Measurements from ENCODE around the gene TLK2.
"Not testable (repeated sequence)": the region's sequence is repeated elsewhere in the genome, so short reads cannot be mapped to it uniquely, and the experiment has no call there.

The TLK2 gene

GRCh38 chr17:62557532-62557931, 78.9 kb downstream of the TLK2 start:
- in situ Hi-C loops (cut with HindIII; ENCODE audit: low sequenced_read_pairs): not testable (repeated sequence)

GRCh38 chr17:62558941-62559340, 80.3 kb downstream of the TLK2 start:
- in situ Hi-C loops (cut with HindIII; ENCODE audit: low sequenced_read_pairs): not testable (repeated sequence)

GRCh38 chr17:62560971-62561370, 82.3 kb downstream of the TLK2 start:
- in situ Hi-C loops (cut with HindIII; ENCODE audit: low sequenced_read_pairs): not testable (repeated sequence)

- in situ Hi-C loops (cut with HindIII; ENCODE audit: low sequenced_read_pairs): no loop called here
Observed at GRCh38 chr17:62562656-62563055, 84.0 kb downstream of the TLK2 start.

DNA sequence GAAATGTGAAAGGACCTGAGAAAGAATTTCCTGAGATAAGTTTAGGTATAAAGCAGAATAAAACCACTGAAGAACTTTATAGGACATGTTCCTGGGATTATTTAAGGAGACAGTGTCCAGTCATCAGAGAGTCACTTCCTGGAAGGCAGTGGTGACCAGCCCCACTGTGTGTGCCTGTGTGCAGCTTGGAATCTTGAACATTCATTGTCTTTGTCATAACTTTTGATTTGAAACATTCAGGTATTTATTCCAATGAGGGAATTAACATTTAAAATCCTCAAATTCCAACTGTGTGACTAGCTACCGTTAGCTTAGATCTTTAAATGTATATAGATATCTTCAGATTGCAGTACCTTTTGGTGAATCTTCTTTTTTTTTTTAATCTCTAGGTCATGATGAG, 87.2 kb downstream of the TLK2 start:
- in situ Hi-C loops (cut with HindIII; ENCODE audit: low sequenced_read_pairs): no loop called here

- in situ Hi-C loops (cut with HindIII; ENCODE audit: low sequenced_read_pairs): no loop called here
Observed at GRCh38 chr17:62566996-62567578, 88.5 kb downstream of the TLK2 start.

DNA sequence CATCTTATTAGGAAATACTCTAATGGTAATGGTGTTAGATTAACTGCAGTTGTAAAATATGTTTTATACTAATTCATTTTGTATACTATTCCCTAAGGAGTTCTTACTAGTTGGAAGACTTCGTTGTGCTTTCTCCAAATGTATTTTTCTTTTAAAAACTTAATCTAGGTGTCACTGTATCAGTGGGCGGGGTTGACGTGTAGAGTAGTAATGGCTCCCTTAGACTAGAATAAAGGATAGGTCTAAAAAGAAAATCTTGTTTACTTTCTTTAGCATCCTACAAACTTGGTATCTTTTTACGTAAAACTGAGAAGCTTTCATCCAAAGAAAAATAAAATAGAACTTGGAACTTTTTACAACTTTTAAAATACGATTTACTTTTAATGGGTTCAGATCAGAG, 93.9 kb downstream of the TLK2 start:
- in situ Hi-C loops (cut with HindIII; ENCODE audit: low sequenced_read_pairs): loop anchor here (5.0 kb wide), 1 partner anchor 35 kb away; no protein-coding TSS in a partner anchor

DNA sequence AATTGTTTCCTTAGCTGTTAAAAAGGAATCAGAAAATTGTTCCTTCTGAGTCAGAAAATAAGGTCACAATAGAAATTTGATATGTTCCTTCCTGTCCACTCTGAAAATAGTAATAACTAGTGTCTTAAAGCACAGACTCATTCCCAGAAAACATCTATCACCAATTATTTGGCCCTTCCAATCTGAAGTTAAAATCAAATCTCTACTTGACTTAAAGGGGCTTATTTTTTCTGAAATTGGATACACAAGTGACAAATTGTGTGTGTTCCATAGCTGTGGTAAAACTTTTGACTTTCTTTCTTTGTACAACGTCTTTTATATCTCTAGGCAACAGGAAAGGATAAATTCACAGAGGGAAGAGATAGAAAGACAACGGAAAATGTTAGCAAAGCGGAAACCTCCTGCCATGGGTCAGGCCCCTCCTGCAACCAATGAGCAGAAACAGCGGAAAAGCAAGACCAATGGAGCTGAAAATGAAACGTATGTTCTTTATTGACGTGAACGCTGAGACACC, 94.3 kb downstream of the TLK2 start:
- in situ Hi-C loops (cut with HindIII; ENCODE audit: low sequenced_read_pairs): loop anchor here (5.0 kb wide), 1 partner anchor 34 kb away; no protein-coding TSS in a partner anchor

GRCh38 chr17:62573480-62574117, 95.0 kb downstream of the TLK2 start:
- in situ Hi-C loops (cut with HindIII; ENCODE audit: low sequenced_read_pairs): loop anchor here (5.0 kb wide), 1 partner anchor 34 kb away; no protein-coding TSS in a partner anchor

DNA sequence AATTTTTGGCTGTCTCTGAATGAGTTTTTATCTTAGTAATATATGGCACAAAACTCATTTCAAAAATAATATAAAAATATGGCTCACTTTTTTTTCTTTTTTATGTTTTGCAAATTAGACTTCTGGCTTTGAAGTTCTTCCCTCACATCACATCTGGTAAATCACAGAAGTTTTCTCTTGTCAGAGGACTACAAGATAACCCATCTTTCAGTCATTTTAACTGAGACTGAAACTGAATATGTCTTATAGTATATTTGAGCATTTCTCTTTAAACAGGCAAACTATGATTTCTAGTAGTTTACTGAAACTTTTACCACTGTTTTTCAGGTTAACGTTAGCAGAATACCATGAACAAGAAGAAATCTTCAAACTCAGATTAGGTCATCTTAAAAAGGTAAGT, 97.8 kb downstream of the TLK2 start:
- in situ Hi-C loops (cut with HindIII; ENCODE audit: low sequenced_read_pairs): no loop called here

GRCh38 chr17:62578757-62579487, 100.3 kb downstream of the TLK2 start:
- in situ Hi-C loops (cut with HindIII; ENCODE audit: low sequenced_read_pairs): no loop called here

GRCh38 chr17:62580947-62581346, 102.3 kb downstream of the TLK2 start:
- in situ Hi-C loops (cut with HindIII; ENCODE audit: low sequenced_read_pairs): no loop called here

GRCh38 chr17:62581764-62582163, 103.1 kb downstream of the TLK2 start:
- in situ Hi-C loops (cut with HindIII; ENCODE audit: low sequenced_read_pairs): no loop called here

GRCh38 chr17:62587554-62587953, 108.9 kb downstream of the TLK2 start:
- in situ Hi-C loops (cut with HindIII; ENCODE audit: low sequenced_read_pairs): no loop called here

DNA sequence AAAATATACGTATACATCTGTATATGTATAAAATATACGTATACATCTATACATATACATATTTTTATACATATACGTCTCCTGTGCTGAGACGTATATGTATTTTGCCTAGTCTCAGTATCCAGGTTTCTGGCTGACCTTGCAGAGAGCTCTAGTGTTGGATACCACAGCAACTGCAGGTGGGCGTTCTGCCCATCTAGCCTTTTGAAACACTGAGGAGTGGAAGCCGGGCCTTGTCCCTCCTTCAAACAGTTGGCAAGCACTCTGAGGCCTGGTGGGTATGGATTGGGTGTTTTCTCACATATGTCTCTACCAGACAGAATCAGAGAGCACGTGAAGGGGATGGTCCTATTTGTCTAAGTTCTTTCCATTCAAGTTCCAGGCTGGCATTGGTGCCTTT, 109.5 kb downstream of the TLK2 start:
- in situ Hi-C loops (cut with HindIII; ENCODE audit: low sequenced_read_pairs): no loop called here

DNA sequence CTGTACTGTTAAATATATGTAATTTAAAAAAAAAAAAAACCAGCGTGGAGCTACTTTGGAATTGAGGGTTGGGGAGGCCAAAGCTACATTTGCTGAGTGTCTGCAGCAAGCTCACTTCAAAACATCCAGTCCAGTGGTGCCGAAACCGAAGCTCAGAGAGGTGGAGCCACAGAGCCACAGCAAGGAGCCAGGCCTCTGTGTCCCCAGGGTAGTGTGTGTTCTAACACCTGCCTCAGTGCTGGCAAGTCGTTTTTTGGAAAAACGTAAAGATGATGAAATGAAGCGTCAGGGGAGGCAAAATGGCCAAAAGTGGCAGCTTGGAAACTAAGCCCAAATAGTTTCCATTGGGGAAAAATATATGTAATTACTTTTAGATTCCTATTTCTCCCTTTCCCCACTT, 112.7 kb downstream of the TLK2 start:
- in situ Hi-C loops (cut with HindIII; ENCODE audit: low sequenced_read_pairs): no loop called here

DNA sequence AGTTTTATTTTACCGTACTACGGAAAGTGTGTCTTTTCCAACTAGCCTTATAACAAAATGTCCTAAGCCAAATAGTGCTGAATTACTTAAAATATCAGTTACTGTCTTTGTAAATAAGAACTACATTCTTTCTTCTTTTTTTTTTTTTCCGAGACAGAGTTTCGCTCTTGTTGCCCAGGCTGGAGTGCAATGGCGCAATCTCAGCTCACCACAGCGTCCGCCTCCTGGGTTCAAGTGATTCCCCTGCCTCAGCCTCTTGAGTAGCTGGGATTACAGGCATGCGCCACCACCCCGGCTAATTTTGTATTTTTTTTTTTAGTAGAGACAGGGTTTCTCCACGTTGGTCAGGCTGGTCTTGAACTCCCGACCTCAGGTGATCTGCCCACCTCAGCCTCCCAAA, 113.2 kb downstream of the TLK2 start:
- in situ Hi-C loops (cut with HindIII; ENCODE audit: low sequenced_read_pairs): not testable (repeated sequence)

GRCh38 chr17:62592341-62593099, 113.9 kb downstream of the TLK2 start:
- in situ Hi-C loops (cut with HindIII; ENCODE audit: low sequenced_read_pairs): no loop called here

- in situ Hi-C loops (cut with HindIII; ENCODE audit: low sequenced_read_pairs): no loop called here
Observed at GRCh38 chr17:62595484-62595883, 116.9 kb downstream of the TLK2 start.

GRCh38 chr17:62596662-62597061, 118.0 kb downstream of the TLK2 start:
- in situ Hi-C loops (cut with HindIII; ENCODE audit: low sequenced_read_pairs): no loop called here

- in situ Hi-C loops (cut with HindIII; ENCODE audit: low sequenced_read_pairs): no loop called here
Observed at GRCh38 chr17:62597150-62597549, 118.5 kb downstream of the TLK2 start.
